ENCODE results near the gene HES1. TPM values are rescaled to one million over a fixed set of nuclear protein-coding genes. Genes with fewer than 3 reads are reported as not detected.
"Not testable (repeated sequence)": the region's sequence is repeated elsewhere in the genome, so short reads cannot be mapped to it uniquely, and the experiment has no call there.

Gene HES1
- total RNA-seq, 1 donor = 4.0 TPM

DNA sequence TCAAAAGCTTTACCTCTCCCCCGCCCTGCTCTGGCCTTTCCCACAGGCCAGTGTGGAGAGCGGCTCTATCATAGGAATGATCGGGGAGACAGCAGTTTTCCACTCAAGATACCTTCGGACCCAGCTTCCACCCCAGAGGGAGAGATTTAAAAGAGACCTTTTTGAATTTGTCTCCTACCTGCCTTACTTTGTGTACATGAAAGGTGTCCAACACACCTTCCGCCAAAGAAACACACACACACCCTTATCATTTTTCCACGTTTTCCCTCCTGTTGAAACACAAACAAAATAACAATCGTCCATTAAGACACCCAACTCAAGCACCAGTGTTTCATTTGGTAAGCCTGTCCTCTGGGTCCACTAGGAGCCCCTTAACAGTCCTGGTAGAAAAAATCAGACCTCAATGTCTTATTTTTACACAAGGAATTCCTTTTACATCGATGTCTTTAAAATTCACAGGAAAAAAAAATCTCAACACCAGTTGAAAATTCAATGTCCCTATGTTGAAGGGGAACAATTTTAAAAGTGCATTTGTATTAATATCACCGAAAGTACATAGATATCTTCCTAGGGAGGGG, 4.0 kb downstream of the HES1 start:
- DNase-seq (ENCODE audit: low read depth in 2 of 3, low spot score in 2 of 3) = no peak

DNA sequence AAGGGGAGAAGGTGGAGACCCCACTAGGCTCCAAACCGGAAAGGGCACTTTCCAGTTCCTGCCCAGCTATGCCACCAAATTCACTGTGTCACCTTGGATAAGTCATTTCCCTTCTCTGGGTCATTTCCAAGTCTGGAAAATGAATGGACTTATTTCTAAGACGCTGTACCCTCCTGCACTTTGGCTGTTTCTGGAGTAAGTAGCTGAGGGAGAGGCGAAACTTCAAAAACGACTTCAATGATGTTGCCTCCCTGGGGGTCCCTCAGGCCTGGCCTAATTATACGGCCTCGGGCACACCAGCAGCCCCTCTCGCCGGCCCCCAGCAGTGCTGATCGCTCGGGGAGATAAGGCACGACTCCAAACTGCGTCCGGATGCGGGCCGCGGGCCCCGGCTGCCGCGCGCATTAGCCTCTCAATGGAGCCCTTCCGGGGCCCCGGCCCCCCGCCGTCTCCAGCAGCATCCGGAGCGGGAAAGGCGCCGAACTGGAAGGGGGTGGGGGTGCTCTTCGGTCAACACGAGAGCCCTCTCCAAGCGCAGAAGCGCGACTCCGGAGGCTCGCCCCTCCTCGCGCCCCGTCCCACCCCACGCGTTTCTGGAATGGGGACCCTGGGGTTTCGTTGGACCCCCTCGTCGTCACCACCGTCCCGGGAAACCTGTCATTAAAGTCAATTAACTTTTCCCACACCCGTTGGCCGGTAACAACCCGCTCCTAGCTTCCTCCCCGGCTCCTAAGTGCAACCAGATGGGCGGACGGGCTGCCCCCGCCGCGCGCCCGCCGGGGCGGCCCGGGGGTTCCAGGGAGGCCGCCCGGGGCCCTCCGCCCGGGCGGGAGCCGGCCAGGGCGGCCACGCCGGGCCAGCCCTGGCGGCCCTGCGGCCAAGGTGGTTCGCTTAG, 4.8 kb downstream of the HES1 start:
- DNase-seq (ENCODE audit: low read depth in 2 of 3, low spot score in 2 of 3) = peak in 2 of 3 donors; percentile 23 to 35

DNA sequence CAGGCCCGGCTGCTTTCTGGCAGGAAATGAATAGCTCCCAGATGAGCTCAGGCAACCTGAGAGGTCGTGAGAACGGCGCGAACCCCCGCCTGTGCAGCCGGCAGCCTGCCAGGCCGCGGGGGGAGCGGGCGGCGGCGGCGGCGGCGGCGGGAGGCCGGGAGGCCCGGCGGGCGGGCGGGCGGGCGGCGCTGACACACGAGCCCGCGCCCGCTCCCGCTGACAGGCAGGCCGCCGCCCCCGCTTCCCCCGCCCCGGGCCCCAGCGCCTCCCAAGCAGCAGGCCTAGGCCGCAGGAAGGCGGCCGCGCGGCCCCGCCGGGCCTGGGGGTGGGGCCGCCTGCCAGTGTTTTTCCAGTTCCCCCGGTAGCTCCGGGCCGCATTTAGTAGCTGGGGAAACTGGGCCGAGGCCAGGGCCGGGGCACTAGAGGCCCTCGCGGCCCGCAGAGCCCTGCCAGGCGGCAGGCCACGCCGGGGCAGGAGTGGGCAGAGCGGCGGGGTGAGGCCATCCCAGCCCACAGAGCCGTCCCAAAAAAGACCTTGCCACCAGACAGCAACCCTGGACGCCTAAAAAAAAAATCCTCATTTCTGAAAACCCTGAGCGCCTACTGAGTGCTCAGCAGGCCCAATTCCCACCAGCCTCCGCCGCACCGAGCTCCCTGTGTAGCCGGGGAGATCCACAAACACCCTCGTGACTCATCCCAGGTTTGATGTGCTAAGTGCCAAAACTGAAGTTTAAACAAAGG, 5.6 kb downstream of the HES1 start:
- DNase-seq (ENCODE audit: low read depth in 2 of 3, low spot score in 2 of 3) = peak in 2 of 3 donors; percentile 78

DNA sequence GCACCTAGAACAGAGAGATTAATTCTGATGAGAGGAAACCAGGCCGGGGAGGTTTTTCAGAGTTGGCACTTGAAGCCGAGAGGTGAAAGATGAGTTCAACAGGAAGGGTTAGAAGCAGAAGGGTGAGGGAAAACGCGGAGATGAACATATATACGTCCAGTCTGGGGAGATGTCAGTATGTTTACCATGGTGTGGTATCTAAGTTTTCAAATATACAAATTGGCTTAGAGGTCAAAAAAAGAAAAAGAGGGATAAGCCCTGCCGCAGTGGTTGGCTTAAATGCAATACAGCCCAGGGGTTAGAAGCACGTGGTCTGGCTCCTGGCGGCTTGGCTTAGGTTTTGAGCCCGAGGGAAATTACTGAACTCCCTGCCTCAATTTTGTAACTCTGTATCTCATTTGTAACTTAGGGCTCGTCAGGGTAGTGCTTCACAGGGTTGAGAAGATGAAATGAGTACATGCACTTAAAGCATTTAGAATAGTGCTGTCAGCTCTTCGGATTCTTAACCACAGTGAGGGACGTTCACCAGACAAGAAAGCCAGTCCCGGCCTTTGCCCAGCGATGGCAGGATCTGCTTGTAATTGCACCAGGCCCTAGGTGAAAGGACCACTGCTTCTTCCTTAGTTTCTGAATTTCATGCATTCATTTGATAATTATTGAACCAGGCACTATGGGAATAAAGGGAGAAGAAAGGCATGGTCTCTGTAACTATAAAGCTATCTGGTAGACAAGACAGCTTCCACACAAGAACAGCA, 6.4 kb downstream of the HES1 start:
- DNase-seq (ENCODE audit: low read depth in 2 of 3, low spot score in 2 of 3) = no peak

DNA sequence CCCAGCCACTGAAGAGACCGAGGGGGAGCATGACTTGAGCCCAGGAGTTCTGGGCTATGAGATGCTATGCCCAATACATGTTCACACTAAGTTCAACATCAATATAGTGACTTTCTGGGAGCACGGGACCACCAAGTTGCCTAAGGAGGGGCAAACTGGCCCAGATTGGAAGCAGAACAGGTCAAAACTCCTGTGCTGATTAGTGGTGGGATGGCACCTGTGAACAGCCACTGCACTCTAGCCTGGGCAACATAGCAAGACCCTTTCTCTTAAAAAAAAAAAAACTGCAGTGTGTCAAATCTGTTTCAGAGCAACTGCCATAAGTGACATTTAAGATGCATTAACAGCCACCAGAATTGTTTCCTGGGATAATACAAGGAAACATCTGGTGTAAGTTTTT, 9.8 kb downstream of the HES1 start:
- DNase-seq (ENCODE audit: low read depth in 2 of 3, low spot score in 2 of 3) = no peak

DNA sequence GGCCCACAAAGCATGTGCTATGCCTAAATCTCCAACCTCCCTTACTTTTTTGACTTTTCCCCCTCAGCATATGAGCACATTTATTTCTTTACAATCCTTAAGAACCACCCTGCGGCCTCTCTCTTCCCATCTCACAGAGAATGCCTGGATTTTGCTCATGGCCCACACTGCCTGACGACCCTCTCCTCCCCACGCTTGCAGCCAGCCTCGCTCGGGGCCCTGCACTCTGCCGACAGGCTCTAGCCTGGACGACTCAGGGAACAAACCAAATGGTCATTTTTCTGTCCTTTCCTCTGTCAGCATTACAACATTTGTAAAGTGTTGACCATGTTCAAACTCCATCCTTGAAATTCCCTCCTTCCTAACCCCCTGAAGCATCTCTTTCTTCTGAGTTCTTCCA, 11.7 kb downstream of the HES1 start:
- DNase-seq (ENCODE audit: low read depth in 2 of 3, low spot score in 2 of 3) = no peak

DNA sequence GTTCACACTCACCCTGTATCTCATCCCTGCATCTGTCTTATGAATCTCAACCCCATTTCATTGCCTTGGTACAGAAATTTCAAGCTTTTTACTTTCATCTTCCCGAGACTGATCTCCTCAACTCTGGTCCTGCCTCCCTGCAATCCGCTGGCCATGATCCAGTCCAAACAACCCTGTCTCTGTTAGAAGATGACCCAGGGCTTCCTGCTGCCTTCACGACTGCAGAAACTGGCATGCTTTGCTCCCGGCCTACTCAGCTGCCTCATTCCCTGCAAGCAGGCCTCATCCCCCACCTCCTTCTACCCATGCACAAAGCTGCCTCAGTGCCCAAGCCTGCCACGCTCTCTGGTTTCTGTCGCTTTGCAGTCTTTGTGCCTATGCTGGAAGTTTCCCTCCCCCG, 12.4 kb downstream of the HES1 start:
- DNase-seq (ENCODE audit: low read depth in 2 of 3, low spot score in 2 of 3) = no peak

DNA sequence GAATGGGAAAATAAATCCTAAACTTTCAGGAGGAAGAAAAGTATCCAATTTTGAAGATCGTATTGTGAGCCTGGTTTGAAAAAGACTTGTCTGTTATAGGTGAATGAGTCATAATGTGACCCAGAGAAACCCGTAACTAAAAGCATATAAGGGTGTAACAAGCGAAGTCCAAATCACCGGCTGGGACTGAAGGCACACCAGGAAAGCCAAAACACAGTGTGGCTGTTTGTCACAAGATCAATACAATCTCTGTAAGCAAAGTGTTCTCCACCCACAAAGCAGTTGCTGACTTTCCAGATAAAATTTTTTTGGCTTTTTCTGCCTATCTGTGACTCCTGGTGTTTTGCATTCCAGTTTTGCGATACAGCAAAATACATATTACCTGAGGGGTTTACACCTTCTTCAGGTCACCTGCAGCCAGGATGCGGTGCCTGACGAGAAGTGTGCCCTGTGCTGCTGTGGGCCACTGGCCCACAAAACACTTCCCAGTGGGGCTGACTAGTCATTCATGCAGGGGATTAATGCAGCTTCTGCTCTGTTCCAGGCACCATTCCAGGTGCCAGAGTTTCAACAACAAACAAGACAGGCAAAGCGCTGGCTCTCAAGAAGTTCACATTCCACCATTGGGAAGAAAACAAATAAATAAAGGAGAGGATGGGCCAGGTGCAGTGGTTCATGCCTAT, 14.4 kb downstream of the HES1 start:
- no peak for DNase-seq (ENCODE audit: low read depth in 2 of 3, low spot score in 2 of 3)

DNA sequence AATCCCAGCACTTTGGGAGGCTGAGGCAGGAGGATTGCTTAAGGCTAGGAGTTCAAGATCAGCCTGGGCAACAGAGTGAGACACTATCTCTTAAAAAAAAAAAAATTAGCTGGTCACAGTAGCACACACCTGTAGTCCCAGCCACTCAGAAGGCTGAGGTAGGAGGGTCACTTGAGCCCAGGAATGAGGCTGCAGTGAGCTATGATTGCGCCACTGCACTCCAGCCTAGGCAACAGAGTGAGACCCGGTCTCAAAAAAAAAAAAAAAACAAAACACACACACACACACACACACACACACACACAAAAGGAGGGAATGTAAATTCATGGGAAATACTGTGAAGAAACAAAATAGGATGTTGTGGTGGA, 15.0 kb downstream of the HES1 start:
- not testable (repeated sequence) for DNase-seq (ENCODE audit: low read depth in 2 of 3, low spot score in 2 of 3)

DNA sequence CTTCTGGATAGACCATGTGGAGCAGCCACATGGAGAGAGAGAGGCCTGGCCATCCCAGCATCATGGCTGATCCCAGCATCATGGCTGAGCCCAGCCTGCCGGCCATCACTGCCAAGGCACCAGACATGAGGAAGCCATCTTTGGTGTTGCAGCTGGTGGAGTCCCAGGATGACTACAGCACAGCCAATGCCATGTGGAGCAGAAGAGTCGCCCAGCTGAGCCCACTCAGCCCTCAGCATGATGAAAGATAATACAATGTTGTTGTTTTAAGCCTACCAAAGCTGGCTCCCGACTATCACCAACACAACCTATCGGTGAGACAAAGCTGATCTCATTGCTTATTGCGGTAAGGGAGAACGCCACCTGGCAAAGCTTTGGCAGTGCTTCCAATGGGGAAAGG, 18.4 kb downstream of the HES1 start:
- no peak for DNase-seq (ENCODE audit: low read depth in 2 of 3, low spot score in 2 of 3)

DNA sequence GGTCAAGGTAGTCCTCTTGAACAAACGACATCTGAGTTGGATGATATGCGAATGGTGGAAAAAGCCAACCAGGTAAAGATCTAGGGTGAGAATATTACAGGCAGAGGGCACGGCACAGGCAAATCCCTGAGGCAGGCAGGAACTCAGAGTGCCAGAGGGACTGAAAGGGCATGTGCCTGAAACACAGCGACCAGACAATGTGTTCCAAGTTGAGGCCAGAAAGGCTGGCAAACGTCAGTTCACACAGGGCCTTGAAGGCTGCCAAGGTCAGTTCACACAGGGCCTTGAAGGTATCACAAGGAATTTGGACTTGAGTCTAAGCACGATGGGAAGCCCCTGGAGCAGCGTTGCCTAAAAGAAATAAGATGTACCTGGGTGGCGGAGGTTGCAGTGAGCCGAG, 20.1 kb downstream of the HES1 start:
- no peak for DNase-seq (ENCODE audit: low read depth in 2 of 3, low spot score in 2 of 3)

DNA sequence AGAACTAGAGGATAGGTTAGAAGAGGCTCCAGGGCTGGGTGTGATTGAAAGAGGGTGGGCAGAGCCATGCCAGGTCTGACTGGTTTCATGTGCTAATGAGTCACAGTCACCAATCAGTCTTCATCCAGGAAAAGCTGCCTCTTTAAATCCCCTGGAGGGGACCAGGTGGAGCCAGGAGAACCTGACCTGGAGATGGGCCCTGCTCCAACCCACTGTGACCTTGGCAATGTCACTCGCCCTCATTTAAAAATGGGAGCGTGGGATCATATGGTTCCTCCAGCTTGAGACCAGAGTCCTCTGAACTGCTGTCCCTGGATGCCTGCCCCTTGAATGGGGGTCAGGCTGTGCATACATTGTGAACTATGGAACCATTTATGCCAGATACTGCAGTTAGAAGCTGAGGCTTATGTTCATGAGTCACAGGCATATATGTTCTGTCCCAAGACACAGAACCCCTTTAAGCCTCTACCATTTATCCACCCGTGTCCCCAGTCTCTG, 23.0 kb downstream of the HES1 start:
- no peak for DNase-seq (ENCODE audit: low read depth in 2 of 3, low spot score in 2 of 3)

DNA sequence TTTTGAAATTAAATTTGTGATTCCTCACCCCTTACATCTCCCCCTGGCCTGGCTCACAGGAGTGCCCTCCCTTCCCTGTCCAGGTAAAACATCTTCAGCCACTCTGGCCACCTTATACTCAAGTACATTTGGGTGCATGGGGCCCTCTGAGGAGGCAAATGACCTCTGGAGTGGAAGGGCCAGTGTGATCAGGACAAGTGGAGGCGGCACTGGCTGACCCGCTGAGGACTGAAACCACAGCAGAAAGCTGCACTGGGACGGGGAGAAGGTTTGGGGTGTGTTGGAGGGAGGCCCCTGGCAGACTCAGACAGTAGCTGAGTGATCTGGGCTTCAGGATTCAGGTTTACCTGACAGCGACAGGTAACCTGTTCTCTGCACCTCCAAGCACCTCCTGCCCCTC, 24.2 kb downstream of the HES1 start:
- DNase-seq (ENCODE audit: low read depth in 2 of 3, low spot score in 2 of 3) = no peak

DNA sequence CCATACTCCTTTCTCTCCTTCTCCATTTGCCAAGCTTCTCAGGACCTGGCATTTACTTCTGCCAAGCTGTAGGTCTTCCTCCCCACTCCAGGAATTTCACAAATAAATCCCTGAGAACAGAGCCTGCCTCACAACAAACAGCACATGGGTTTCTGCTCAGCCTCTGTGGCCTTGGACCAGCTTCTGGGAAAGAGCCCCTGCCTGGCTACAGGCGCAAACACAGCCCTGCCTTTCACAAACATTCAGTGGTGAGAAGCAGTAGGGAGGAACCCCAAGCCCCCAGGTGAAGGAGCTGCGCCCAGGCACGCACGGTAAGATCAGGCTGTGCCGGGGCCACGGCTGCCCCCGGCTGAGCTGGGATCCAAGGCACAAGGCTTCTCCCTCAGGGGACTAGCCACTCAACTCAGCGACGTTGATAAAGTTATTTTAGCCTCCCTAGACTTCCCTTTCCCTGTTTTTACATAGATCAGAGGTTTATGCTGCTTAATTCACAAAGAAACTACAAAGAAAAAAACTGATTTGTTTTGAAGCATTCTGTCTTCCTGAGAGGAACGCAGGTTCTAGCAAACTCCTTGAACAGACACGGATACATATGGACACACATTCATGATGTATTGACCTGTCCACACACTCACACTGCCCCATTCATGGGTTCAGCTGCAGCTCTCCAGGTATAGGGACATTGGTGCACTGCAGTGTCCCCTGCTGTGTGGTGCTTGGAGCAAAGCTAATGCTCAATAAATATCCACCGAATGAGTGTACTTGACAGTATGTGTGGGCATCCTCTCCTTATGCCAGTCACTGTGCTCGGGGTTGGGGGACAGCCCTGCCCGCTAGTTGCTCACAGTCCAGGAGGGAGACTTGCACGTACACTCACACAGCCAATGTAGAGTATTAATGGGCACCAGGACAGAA, 25.4 kb downstream of the HES1 start:
- DNase-seq (ENCODE audit: low read depth in 2 of 3, low spot score in 2 of 3) = no peak

DNA sequence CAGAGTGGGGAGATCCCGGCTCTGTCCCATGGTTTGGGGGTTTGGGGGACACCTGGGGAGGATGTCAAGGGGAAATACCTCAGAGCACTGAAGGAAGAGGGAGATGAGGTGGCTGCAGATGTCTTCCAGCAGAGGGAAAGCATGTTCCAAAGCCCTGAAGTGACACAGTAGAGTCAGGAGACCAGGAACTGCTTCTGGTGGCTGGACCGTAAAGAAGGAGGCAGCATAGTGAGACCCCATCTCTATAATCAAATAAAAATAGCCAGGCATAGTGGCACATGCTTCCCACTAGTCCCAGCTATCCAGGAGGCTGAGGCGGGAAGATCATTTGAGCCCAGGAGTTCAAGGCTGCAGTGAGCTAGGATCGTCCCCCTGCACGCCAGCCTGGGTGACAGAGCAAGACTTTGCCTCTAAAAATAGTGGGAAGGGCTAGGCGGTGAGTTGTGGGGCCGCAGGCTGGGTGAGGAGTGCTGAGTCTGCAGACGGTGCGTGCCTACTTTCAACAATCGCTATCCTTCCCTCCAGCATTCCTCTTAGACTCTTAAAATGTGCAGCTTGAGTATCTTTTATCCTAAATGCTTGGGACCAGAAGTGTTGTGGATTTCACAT, 26.2 kb downstream of the HES1 start:
- DNase-seq (ENCODE audit: low read depth in 2 of 3, low spot score in 2 of 3) = no peak

DNA sequence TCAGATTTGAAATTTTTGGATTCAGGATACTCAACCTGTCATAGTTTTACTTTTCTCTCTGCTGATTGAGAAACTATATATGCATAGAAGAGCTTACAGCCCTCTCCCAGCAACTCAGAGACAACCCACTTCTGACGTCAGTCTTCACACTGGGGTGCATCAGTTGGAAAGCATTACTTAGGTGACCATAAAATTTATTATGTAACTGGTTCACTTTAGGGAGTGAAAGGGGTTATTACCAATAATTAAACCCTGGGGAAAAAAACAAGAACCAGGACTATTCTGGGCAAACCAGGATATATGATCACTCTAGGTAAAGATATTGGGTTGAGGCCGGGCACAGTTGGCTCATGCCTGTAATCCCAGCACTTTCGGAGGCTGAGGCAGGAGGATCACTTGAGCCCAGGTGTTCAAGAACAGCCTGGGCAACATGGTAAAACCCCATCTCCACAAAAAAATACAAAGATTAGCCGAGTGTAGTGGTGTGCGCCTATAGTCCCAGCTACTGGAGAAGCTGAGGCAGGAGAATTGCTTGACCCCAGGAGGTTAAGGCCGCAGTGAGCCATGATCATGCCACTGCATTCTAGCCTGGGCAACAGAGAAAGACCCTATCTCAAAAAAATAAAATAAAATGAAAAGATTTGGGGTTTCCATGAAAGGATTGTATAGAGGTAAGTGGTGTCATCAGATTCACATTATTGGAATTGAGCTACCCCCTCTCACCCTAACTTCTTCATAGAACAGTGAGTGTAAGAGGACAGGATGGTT, 27.1 kb downstream of the HES1 start:
- DNase-seq (ENCODE audit: low read depth in 2 of 3, low spot score in 2 of 3) = no peak

DNA sequence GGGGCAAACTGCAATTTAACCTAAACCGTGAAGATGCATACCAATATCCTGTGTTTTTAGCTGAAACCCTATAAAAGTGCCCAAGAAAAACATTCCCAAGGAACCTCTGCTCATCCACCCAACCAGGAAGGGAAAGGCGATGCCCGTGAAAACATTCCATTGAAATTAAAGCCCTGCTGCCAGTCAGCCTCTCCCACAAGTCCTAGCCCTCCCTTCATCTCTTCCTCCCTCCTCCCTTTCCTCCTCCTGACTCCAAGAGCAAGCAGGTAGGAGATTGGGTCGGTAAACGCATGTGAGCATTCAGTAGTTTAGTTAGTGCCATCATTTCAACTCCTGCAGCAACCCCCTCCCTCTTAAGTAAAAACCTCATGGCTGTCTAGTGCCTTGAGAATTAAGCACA, 27.7 kb downstream of the HES1 start:
- no peak for DNase-seq (ENCODE audit: low read depth in 2 of 3, low spot score in 2 of 3)

DNA sequence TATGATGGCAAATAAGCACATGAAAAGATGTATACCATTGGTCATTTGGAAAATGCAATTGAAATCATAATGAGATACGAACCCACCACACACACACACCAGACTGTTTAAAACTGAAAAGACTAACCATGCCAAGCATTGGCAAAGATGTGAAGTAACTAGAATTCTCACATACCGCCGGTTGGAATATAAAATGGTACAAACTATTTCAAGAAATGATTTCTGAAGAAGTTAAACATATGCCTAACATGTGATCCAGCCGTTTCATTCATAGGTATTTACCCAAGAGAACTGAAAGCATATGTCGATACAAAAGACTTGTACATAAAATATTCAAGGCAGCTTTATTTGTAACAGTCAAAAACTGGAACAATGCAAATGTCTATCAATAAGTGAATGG, 28.9 kb downstream of the HES1 start:
- no peak for DNase-seq (ENCODE audit: low read depth in 2 of 3, low spot score in 2 of 3)
